Muscle layer of colon (tissue), 2 donors: Measurements from ENCODE around the gene POTEG.
"Not testable (repeated sequence)": the region's sequence is repeated elsewhere in the genome, so short reads cannot be mapped to it uniquely, and the experiment has no call there.

ENCODE experiments used
- H3K27ac ChIP-seq: one replicate; pipeline ENCODE4 v1.7.0; 2013; ENCODE audit warnings: low read depth, mild to moderate bottlenecking, low read length, moderate library complexity
- H3K27me3 ChIP-seq, 2 donors: one replicate each; pipeline ENCODE4 v1.7.0; 2013; ENCODE audit warnings: low read length in 2 of 2, mild to moderate bottlenecking in 2 of 2; ENCODE audit not compliant: insufficient read depth in 2 of 2, control insufficient read depth in 1 of 2
- H3K36me3 ChIP-seq: one replicate; pipeline ENCODE4 v1.7.0; 2013; ENCODE audit warnings: mild to moderate bottlenecking, low read length; ENCODE audit not compliant: insufficient read depth
- H3K4me1 ChIP-seq: one replicate; pipeline ENCODE4 v1.7.0; 2013; ENCODE audit warnings: mild to moderate bottlenecking, low read length; ENCODE audit not compliant: insufficient read depth
- H3K4me3 ChIP-seq, 2 donors: one replicate each; pipeline ENCODE4 v1.7.0; 2013; ENCODE audit warnings: low read length in 2 of 2, low read depth in 1 of 2, mild to moderate bottlenecking in 1 of 2, moderate library complexity in 1 of 2
- H3K9ac ChIP-seq: one replicate; pipeline ENCODE4 v1.7.0; 2013; ENCODE audit warnings: low read length
- H3K9me3 ChIP-seq: one replicate; pipeline ENCODE4 v1.7.0; 2013; ENCODE audit warnings: mild to moderate bottlenecking, low read length
- donor health status: abdominal sarcoma.
- donor health status: Adenocarcinoma of cecum.

Gene POTEG

DNA sequence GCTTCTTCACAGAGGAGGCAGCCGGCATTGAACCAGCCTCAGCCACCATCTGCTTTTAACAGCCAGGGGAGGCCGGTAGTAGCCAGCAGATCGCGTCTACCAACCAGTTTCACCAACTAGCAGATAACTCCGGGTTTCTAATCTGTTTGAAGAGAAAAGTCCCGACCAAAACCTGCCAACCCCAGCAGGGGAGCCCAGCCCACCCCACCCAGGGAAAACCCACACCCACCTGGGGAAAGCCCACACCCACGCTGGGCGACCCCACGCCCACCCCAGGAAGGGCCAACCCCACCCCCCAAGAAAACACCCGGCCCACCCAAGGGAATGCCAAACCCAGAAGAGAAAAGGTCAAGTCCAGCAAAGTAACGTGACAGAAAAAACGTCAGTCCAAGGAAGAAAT lies at the start of gene POTEG:
Gene POTEG, minus strand, starts transcription at position 101 of the 400 bp plus-strand sequence. Its CDS starts 52 bp downstream, at position 49.
- not testable (repeated sequence) for H3K27ac ChIP-seq, H3K27me3 ChIP-seq, H3K36me3 ChIP-seq, H3K9ac ChIP-seq, H3K9me3 ChIP-seq, H3K4me1 ChIP-seq, H3K4me3 ChIP-seq

GRCh38 chr14:19482093-19482492 lies 48.0 kb upstream of the POTEG start:
- H3K36me3 ChIP-seq, H3K27me3 ChIP-seq: not testable (repeated sequence)

GRCh38 chr14:19481421-19481820 lies 47.3 kb upstream of the POTEG start:
- not testable (repeated sequence) for H3K4me1 ChIP-seq, H3K9ac ChIP-seq, H3K4me3 ChIP-seq, H3K27me3 ChIP-seq, H3K36me3 ChIP-seq, H3K9me3 ChIP-seq, H3K27ac ChIP-seq

More at GRCh38 chr14:19482093-19482492, 48.0 kb upstream of the POTEG start:
- not testable (repeated sequence) for H3K4me1 ChIP-seq, H3K4me3 ChIP-seq, H3K9ac ChIP-seq, H3K27ac ChIP-seq, H3K9me3 ChIP-seq

DNA sequence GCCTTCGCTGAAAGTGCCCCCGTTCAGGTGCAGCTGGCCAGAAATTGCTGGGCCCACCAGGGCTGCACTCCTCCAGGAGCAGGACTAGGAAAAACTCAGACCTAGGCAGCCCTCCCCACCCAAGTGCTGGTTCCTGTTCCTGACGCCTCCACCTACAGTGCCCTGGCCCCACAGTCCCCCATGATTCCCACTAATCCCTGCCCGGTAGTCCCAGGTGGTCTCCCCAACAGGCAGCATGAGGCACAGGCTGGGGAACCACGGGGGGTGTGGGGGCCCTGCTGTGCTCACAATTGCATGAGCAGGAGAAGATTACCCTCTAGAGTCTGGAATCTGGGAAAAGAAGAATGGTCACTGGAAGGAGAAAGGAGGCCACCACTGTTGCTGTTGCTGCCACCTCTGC lies 46.4 kb upstream of the POTEG start:
- not testable (repeated sequence) for H3K9me3 ChIP-seq, H3K27me3 ChIP-seq, H3K27ac ChIP-seq, H3K4me3 ChIP-seq, H3K4me1 ChIP-seq, H3K9ac ChIP-seq, H3K36me3 ChIP-seq

DNA sequence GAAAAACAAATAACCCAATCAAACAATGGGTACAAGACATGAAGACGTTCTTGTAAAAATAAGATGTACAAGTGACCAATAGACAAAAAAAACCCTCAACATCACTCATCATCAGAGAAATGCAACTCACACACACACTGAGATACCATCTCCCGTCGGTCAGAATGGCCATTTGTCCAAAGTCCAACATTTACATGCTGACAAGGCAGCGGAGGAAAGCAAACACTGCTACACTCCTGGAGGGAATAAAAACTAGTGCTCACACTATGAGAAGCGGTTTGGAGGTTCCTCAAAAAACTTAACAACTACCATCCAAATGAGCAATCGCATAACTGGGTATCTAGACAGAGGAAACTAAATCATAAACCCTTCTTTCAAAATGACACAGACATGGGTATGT lies 11.6 kb upstream of the POTEG start:
- not testable (repeated sequence) for H3K9ac ChIP-seq, H3K4me1 ChIP-seq, H3K36me3 ChIP-seq, H3K27me3 ChIP-seq, H3K27ac ChIP-seq, H3K9me3 ChIP-seq, H3K4me3 ChIP-seq

DNA sequence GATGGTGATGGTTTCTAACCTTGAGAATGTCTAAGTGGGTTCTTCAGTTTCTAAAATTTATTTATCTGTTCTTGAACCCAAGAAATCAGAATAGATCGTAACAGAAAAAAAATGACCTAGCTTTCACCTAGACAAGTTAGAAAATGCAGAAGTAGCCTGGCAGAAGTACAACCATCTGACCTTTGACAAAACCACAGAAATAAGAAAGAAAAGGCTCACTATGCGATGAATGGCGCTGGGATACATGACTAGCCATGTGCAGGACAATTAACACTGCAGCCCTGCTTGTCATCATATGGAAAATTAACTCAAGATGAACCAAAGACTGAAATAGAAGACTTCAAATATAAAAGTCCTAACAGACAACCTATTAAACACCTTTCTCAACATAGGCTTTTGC lies 5.7 kb upstream of the POTEG start:
- not testable (repeated sequence) for H3K9ac ChIP-seq, H3K27ac ChIP-seq, H3K36me3 ChIP-seq, H3K9me3 ChIP-seq, H3K4me1 ChIP-seq, H3K4me3 ChIP-seq, H3K27me3 ChIP-seq

GRCh38 chr14:19439219-19439618 lies 5.1 kb upstream of the POTEG start:
- not testable (repeated sequence) for H3K27ac ChIP-seq, H3K9me3 ChIP-seq, H3K4me3 ChIP-seq, H3K9ac ChIP-seq, H3K36me3 ChIP-seq, H3K4me1 ChIP-seq, H3K27me3 ChIP-seq

DNA sequence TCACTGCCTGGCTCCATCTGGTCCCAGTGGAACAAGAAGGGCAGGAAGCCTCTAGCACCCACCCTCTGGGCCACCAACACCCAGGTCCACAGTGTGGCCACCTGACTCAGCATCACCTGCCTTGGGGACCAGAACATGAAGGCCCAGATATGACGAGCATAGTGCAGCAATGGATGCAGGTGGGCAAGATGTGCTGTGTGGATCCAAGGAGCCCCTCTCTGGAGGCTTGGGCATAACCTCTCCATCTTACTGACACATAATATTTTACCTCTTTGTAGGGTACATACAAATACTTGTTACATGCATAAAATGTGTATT lies 2.9 kb upstream of the POTEG start:
- H3K4me3 ChIP-seq, H3K9ac ChIP-seq, H3K9me3 ChIP-seq, H3K27me3 ChIP-seq, H3K27ac ChIP-seq, H3K4me1 ChIP-seq, H3K36me3 ChIP-seq: not testable (repeated sequence)

- not testable (repeated sequence) for H3K27ac ChIP-seq, H3K4me3 ChIP-seq, H3K4me1 ChIP-seq, H3K27me3 ChIP-seq, H3K36me3 ChIP-seq, H3K9ac ChIP-seq, H3K9me3 ChIP-seq
Measured at GRCh38 chr14:19436311-19437125, 2.4 kb upstream of the POTEG start.

GRCh38 chr14:19435852-19436251 lies 1.7 kb upstream of the POTEG start:
- not testable (repeated sequence) for H3K9ac ChIP-seq, H3K27ac ChIP-seq, H3K36me3 ChIP-seq, H3K9me3 ChIP-seq, H3K27me3 ChIP-seq, H3K4me3 ChIP-seq, H3K4me1 ChIP-seq

DNA sequence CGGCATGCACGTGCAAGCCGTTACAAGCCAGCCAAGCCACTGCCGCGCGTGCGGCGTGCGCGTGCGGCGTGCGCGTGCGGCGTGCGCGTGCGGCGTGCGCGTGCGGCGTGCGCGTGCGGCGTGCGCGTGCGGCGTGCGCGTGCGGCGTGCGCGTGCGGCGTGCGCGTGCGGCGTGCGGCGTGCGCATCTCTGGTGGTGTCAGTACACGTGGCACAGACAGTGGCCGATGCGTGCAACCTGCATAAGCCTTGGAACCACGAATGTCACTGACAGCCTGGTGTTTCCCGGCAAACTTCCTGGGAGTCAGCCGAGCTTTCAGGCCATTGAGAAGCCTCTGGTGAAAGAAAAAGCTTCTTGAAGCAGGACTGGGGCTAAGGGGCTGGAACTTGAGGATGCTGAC lies 750 bp upstream of the POTEG start:
- not testable (repeated sequence) for H3K4me1 ChIP-seq, H3K27ac ChIP-seq, H3K27me3 ChIP-seq, H3K4me3 ChIP-seq, H3K36me3 ChIP-seq, H3K9me3 ChIP-seq, H3K9ac ChIP-seq

DNA sequence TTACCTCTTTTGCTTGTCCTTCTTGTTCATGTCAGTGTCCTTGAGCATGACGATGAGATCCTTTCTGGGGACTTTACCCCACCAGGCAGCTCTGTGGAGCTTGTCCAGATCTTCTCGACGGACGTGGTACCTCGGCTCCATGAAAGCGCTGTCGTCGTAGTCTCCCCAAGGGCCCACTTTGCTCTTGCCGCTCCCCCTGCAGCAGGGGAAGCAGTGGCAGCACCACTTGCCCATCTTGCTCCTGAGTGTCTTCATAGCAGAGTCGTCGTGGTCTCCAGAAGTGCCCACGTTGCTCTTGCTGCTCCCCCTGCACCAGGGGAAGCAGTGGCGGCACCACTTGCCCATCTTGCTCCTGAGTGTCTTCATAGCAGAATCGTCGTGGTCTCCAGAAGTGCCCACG lies 376 bp downstream of the POTEG start:
- not testable (repeated sequence) for H3K36me3 ChIP-seq, H3K27me3 ChIP-seq, H3K9me3 ChIP-seq, H3K4me1 ChIP-seq, H3K4me3 ChIP-seq, H3K27ac ChIP-seq, H3K9ac ChIP-seq
